GM21367 (cell line): ENCODE results near the gene SYNJ2.

Experiments used
- ATAC-seq: cut with Tn5 transposase; IDR thresholded peaks from one replicate; pipeline ENCODE4 v1.9.1; 2021; ENCODE audit not compliant: unreplicated experiment

The SYNJ2 gene

GRCh38 chr6:158024566-158025297, 43.1 kb downstream of the SYNJ2 start:
- ATAC-seq, result no peak

- peak; percentile 77 for ATAC-seq
These were observed 44.6 kb downstream of the SYNJ2 start for GRCh38 chr6:158026054-158026900.

GRCh38 chr6:158026901-158027589, 45.4 kb downstream of the SYNJ2 start:
- peak; percentile 10 for ATAC-seq

DNA sequence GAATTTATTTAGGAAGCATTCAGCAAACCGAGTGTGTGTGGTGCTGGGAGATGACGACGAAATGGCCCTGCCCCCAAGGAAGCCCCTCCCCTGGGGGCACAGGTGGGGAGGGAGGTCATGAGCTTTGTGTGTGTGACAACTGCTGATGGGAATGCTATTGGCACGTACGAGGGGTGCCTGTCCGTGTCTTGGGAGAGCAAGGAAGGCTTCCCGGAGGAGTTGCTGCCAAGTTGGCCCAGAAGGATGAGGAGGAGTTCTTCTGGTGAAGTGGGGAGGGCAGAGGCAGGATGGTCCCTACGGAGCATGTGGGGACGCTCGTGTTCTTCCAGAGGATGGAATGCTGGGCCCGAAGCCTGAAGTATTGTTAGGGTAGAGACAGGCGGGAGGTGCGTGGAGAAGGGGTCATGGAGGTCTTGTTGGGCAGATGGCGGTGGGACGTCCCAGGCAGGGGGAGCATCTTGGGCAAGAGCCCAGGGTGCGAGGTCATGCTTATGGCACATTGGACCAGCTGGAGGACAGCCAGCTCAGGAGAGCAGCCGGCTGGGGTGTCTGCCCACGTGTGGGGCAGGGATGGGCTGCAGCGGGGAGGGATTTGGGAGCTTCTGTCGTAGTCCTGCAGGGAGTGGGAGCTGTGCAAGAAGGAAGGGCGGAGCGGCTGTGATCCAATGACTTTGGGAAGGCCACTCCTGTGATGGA, 46.1 kb downstream of the SYNJ2 start:
- ATAC-seq, result no peak

DNA sequence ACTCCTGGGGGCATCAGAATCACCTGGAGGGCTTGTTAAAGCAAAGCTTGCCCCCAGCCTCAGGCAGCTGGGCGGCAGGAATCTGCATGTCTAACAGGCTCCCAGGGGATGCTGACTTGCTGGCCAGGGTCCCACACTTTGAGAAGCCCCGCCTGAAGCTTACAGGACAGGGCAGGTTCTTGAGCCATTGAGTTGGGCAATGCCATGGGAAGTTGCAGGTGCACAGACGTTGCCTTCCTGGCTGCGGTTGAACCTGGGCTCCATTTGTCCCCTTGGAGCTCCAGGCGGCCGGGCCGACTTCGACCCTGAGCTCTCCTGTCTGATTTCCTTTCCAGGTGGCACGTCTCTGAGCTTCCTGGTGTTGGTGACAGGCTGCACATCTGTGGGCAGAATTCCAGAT, 46.8 kb downstream of the SYNJ2 start:
- no peak for ATAC-seq

DNA sequence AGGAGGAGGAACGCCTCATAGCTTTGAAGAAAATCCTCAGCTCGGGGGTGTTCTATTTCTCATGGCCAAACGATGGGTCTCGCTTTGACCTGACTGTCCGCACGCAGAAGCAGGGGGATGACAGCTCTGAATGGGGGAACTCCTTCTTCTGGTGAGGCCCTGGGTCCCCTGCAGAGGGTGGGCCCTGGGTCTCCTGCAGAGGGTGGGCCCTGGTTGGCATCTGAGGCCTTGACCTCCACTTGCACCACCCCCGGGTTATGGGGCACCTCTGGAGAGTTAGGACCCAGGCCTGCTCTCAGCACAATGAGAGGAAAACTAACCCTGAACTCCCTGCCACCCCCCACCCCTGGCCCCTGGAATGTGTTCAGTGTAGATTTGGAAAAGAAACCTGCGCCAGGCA, 47.2 kb downstream of the SYNJ2 start:
- no peak for ATAC-seq

- ATAC-seq, result no peak
These were observed 48.1 kb downstream of the SYNJ2 start for GRCh38 chr6:158029668-158030230.

DNA sequence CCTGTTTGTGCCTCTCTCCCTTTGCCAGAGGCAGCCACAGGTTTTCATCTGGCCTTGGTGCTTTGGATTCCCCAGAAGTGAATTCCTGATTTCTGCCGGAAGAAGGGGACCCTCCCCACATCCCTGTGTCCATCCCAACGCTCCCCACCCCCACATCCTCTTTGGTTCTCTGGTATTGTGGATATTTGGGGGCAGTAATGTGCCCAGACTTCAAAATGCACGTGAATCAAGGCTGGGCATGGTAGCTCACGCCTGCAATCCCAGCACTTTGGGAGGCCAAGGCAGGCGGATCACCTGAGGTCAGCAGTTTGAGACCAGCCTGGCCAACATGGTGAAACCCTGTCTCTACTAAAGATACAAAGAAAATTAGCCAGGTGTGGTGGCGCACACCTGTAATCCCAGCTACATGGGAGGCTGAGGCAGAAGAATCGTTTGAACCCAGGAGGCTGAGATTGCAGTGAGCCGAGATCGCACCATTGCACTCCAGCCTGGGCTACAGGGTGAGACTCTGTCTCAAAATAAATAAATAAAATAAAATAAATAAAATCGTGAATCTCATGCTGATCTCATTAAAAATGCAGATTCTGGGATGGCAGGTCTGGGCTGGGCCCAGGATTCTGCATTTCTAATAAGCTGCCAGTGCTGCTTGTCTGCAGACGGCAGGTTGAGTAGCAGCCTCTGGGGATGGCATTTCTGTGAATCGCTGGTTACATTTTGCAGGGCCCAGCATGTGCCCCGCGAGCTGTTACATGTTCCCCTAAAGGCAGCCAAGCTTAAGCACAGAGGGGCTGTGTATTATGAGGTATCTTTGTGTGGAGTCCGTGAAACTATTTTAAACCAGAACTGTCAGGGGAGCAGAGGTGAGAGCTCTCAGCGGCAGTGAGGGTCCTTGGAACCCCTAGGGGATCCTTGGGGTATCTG, 49.0 kb downstream of the SYNJ2 start:
- no peak for ATAC-seq

DNA sequence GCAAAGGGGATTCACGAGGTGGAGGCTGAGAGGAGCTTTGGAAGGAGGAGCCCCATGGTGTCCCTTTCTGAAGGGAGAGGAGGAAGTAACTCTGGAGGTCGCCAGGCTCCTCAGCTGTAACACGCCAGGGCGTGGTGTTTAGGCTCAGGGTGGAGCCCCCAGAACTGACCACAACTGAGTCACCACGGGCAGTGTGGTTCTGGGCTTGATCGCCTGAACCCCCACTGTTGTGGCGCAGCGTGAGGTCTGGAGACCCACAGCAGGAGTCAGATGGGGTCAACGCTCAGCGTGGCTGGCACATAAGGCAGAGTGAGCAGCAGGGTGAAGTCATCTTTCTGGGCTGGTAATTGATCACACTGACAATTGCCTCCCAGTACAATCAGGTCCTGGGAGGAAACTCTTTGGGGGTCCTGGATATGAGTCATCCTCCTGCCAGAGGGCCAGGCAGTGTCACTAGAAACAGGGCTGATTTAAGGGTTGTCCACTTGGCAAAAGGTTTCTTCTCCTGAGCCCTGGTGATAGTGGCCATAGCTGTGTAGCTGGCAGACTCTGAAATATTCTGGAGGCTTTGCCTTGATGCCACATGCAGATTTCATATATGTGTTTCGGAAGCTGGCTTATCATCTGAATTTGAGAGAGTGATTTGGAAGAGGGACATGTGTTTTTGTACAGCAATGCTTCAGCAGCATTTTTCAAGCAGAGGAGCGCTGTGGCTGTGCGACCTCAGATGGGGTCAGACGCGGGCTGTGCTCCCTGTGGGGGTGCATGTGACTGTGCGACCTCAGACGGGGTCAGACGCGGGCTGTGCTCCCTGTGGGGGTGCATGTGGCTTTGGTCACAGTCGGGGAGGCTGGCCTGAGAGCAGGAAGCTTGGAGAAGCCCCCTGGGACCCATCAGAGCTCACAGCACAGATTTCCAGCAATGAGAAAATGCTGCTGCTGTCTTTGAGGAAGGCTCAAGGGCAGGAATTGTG, 50.0 kb downstream of the SYNJ2 start:
- no peak for ATAC-seq

DNA sequence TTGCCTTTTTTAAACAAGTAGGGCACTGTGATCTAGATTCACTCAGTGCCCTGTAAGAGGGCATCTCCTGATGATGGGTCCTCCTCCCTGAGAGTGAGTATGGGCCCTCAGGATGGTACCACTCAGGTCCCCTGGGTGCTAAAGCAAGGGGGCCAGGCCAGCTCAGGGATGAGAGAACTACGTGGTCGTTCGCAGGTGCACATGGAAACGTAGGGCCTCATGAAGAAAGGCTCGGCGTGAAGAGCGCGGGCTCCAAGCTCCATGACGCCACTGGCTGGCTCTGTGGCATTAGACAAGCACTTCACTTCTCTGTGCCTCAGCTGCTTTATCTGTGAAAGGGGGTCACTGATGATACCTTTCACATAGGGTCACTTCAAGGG, 50.7 kb downstream of the SYNJ2 start:
- no peak for ATAC-seq

DNA sequence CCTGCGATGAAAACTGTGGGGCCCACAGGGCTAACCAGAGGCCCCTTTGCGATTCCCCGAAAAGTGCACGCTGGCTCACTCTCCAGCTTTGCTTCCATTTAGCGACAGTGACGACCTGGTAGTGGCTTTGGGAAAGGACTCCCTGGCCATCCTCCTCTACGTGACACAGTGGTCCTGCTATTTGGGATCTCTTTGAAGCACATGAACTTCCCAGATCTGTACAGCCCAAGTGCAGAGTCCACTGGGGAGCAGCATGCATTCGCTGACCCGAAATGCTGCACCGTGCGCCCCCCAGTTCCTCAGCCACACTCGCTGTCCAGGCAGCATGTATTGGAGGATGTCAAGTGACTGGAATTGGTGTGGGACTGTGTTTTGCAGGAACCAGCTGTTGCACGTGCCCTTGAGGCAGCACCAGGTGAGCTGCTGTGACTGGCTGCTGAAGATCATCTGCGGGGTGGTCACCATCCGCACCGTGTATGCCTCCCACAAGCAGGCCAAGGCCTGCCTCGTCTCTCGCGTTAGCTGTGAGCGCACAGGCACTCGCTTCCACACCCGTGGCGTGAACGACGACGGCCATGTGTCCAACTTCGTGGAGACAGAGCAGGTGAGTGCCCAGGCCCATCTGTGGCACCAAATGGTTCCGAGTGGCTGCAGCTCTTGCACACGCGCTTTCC, 51.6 kb downstream of the SYNJ2 start:
- no peak for ATAC-seq

- no peak for ATAC-seq
These were observed 52.4 kb downstream of the SYNJ2 start for GRCh38 chr6:158033751-158034702.

GRCh38 chr6:158036261-158036660, 54.6 kb downstream of the SYNJ2 start:
- ATAC-seq, result no peak

- ATAC-seq, result no peak
These were observed 55.4 kb downstream of the SYNJ2 start for GRCh38 chr6:158037021-158037420.

GRCh38 chr6:158037771-158038170, 56.1 kb downstream of the SYNJ2 start:
- ATAC-seq, result no peak

DNA sequence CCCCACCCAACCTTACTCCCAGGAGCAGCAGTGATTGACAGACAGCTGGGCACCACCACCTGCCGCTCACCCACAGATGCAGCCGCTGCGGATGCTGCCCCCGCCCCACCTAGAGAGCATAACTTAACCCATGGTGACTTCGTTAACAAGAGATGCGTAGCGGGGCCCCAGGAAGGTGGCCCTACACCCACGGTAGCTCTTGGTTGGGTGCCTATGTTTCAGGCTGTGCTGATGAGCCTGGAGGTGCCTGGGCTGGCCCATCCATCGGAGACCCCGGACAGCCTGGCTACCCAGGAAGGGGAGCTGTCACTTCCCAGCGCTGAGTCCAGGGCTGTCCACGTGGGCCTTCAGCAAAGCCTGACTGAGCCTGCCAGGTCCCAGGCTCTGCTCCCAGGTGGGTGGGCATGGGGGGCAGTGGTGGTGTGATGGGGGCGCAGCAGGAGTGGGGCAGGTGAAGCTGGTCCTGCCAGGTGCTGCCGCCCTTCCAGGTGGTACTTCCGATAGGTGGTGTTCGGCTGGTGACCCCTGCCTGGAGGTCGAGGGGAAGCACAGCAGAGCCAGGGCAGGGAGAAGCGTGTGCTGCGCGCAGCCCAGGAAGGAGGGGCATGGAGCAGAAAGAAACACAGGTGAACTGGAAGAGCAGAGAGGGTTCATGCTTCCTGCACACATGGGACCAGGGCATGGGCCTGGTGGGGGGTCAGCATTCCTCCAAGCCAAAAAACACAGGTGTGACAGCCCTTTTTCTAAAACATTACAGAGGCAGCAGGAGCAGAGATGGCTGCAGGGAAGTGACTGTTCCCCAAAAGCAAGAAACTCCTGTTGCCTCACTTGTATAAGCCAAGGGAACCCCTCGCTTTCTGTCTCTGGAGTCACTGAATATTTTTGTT, 56.9 kb downstream of the SYNJ2 start:
- ATAC-seq, result no peak
